Loucy (cell line): ENCODE data around the gene CCS.

Experiments used
- CTCF ChIP-seq: fragments of 200-600 bp; sonication (generic); conservative IDR thresholded peaks from 2 replicates; pipeline ENCODE4 v1.5.1; 2014; ENCODE audit warnings: mild to moderate bottlenecking, antibody characterized with exemption, low read length
- EZH2phosphoT487 ChIP-seq: fragments of 200-600 bp; IDR thresholded peaks from 2 replicates; pipeline ENCODE4 v1.6.1; 2018; ENCODE audit warnings: antibody characterized with exemption, mild to moderate bottlenecking, moderate library complexity, borderline replicate concordance

GRCh38 chr11:66625752-66626149, 32.8 kb downstream of the CCS start:
- no peak for TF ChIP-seq CTCF
- no peak for TF ChIP-seq EZH2phosphoT487
